CD14-positive monocyte (primary cell): ENCODE measurements around the gene RAB11FIP3. TPM values are rescaled to one million over a fixed set of nuclear protein-coding genes. Genes with fewer than 3 reads are reported as not detected.

ENCODE experiments used
- DNase-seq, 3 donors: peaks; one replicate each; pipeline ENCODE4 v3.0.0-alpha.2; 2011 to 2022
- H2AFZ ChIP-seq: 2 replicates; pipeline ENCODE4 v1.6.0; 2012; ENCODE audit warnings: mild to moderate bottlenecking, low read depth, low read length, inconsistent platforms; ENCODE audit not compliant: insufficient read depth, poor library complexity, severe bottlenecking
- H3K27ac ChIP-seq, 2 donors: 1 replicate in 1 of 2; 2 replicates in 1 of 2; pipeline ENCODE4 v1.5.1; 2012 to 2013; ENCODE audit warnings: low read length in 2 of 2, control low read depth in 1 of 2, inconsistent platforms in 1 of 2, low read depth in 1 of 2, mild to moderate bottlenecking in 1 of 2
- H3K27me3 ChIP-seq, 2 donors: one replicate each; pipeline versions ENCODE4 v1.6.0 to v1.6.1; 2011 to 2013; ENCODE audit warnings: low read length in 2 of 2; ENCODE audit not compliant: control insufficient read depth in 2 of 2, insufficient read depth in 2 of 2
- H3K36me3 ChIP-seq, 2 donors: replicated peaks in 1 of 2; 1 replicate in 1 of 2; 2 replicates in 1 of 2; pipeline versions ENCODE4 v1.5.1 to v1.6.1; 2012 to 2013; ENCODE audit warnings: low read length in 2 of 2, control low read depth in 1 of 2, inconsistent platforms in 1 of 2, mild to moderate bottlenecking in 1 of 2; ENCODE audit not compliant: insufficient read depth in 2 of 2, control insufficient read depth in 1 of 2
- H3K4me1 ChIP-seq, 2 donors: 1 replicate in 1 of 2; 2 replicates in 1 of 2; pipeline versions ENCODE4 v1.5.1 to v1.6.1; 2012 to 2013; ENCODE audit warnings: low read length in 2 of 2, control low read depth in 1 of 2, inconsistent platforms in 1 of 2, mild to moderate bottlenecking in 1 of 2, moderate library complexity in 1 of 2; ENCODE audit not compliant: insufficient read depth in 2 of 2, control insufficient read depth in 1 of 2
- H3K4me2 ChIP-seq: replicated peaks from 2 replicates; pipeline ENCODE3; 2012; ENCODE audit warnings: low read length, moderate library complexity, mild to moderate bottlenecking; ENCODE audit not compliant: poor library complexity, severe bottlenecking; ENCODE audit errors: extremely low read depth
- H3K4me3 ChIP-seq, 3 experiments: fragments of 200-600 bp in 1 of 3; sonication (generic) in 1 of 3; replicated peaks in 1 of 3; 1 replicate in 2 of 3; 2 replicates in 1 of 3; pipeline ENCODE4 v1.5.1; 2011 to 2013; ENCODE audit warnings: low read length in 3 of 3, mild to moderate bottlenecking in 3 of 3, control low read depth in 2 of 3, low read depth in 2 of 3, inconsistent platforms in 1 of 3, moderate library complexity in 1 of 3
- H3K79me2 ChIP-seq: 2 replicates; pipeline ENCODE4 v1.6.0; 2012; ENCODE audit warnings: mild to moderate bottlenecking, control low read depth, inconsistent platforms, low read length, moderate library complexity; ENCODE audit not compliant: insufficient read depth
- H3K9ac ChIP-seq: 2 replicates; pipeline ENCODE4 v1.6.0; 2017; ENCODE audit warnings: low read length, mild to moderate bottlenecking; ENCODE audit not compliant: insufficient read depth, poor library complexity, severe bottlenecking
- H3K9me3 ChIP-seq, 2 donors: replicated peaks in 1 of 2; 1 replicate in 1 of 2; 2 replicates in 1 of 2; pipeline versions ENCODE4 v1.5.1 to v1.6.1; 2012 to 2013; ENCODE audit warnings: low read length in 2 of 2, control low read depth in 1 of 2; ENCODE audit not compliant: control insufficient read depth in 1 of 2, insufficient read depth in 1 of 2
- H4K20me1 ChIP-seq: 2 replicates; pipeline ENCODE4 v1.6.0; 2012; ENCODE audit warnings: mild to moderate bottlenecking, low read length, control low read depth, moderate library complexity; ENCODE audit not compliant: insufficient read depth
- H3K27ac Mint-ChIP-seq, 7 donors: one replicate each; pipeline ENCODE4 v1.8.0; 2020; ENCODE audit warnings: mild to moderate bottlenecking in 7 of 7, mixed read lengths in 7 of 7, moderate library complexity in 6 of 7, inconsistent platforms in 2 of 7
- H3K27me3 Mint-ChIP-seq, 3 donors: one replicate each; pipeline ENCODE4 v1.8.0; 2021 to 2022; ENCODE audit warnings: low read depth in 3 of 3, mild to moderate bottlenecking in 3 of 3, mixed read lengths in 3 of 3, moderate library complexity in 3 of 3, inconsistent platforms in 1 of 3
- H3K36me3 Mint-ChIP-seq, 2 donors: one replicate each; pipeline ENCODE4 v1.8.0; 2020; ENCODE audit warnings: mixed read lengths in 2 of 2, inconsistent platforms in 1 of 2, mild to moderate bottlenecking in 1 of 2
- H3K4me1 Mint-ChIP-seq: one replicate; pipeline ENCODE4 v1.8.0; 2020; ENCODE audit warnings: mild to moderate bottlenecking, mixed read lengths
- H3K4me3 Mint-ChIP-seq, 2 donors: one replicate each; pipeline ENCODE4 v1.8.0; 2020; ENCODE audit warnings: mild to moderate bottlenecking in 2 of 2, mixed read lengths in 2 of 2, moderate library complexity in 1 of 2
- H3K9me3 Mint-ChIP-seq, 7 donors: one replicate each; pipeline ENCODE4 v1.8.0; 2020 to 2022; ENCODE audit warnings: mixed read lengths in 7 of 7, mild to moderate bottlenecking in 6 of 7, moderate library complexity in 6 of 7, inconsistent platforms in 2 of 7
- WGBS: methylation state at CpG from one replicate; pipeline ENCODE4 v1.1.5; 2013; ENCODE audit warnings: missing lambda C conversion rate; ENCODE audit not compliant: insufficient coverage; 5-methylcytosine and 5-hydroxymethylcytosine counted together
- intact Hi-C, 2 donors: fragments of 100-400 bp; cut with micrococcal nuclease; formaldehyde crosslinking; loops; one replicate each; pipeline versions ENCODE4 v1.15.0 to v1.15.1; 2023
- polyA plus RNA-seq, 3 donors: library from polyadenylated mRNA; depleted of rRNA in 1 of 3; unstranded in 2 of 3; stranded (reverse) in 1 of 3; fragments of 300-500 nt in 2 of 3; fragments of >200 nt in 1 of 3; fragmentation: Illumina TruSeq in 2 of 3; gene quantifications; 1 replicate in 2 of 3; 2 replicates in 1 of 3; pipeline ENCODE4 v1.2.3, GENCODE V29; 2012 to 2021
- TF ChIP-seq, protein P1 (sequence below): fragments of 200-600 bp; IDR thresholded peaks from one replicate; pipeline ENCODE4 v1.8.0; 2022; ENCODE audit warnings: antibody characterized with exemption, mild to moderate bottlenecking

Gene RAB11FIP3
- polyA plus RNA-seq, 3 donors, result 0.37 to 7.5 (median 0.49) TPM

DNA sequence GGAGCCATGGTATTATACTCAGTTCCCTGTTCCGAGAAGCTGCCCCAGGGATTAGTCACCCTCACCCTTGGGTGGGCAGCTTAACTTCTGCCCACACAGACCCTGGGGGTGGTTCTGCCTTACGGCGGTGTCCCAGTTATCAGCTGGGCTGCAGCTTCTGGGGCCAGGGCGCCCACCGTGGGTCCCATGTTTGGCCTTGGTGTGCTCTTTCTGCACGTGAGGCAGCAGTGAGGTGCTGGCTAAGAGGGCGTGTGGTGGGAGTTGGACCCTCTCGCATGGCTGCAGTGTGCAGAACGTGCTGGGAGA lies 46.7 kb downstream of the RAB11FIP3 start:
- intact Hi-C loops, result no loop called here
- H3K27ac Mint-ChIP-seq, result no peak overlapping the region
- H3K4me1 ChIP-seq, result peaks cover 1 to 3% of the 10 kb centered on the region in 2 donors
- DNase-seq, result no peak
- no peak overlapping the region for H3K9ac ChIP-seq
- no peaks in the 10 kb centered on the region for H3K27me3 Mint-ChIP-seq
- no peak overlapping the region for H3K27ac ChIP-seq
- no peaks in the 10 kb centered on the region for H3K79me2 ChIP-seq
- peaks cover 7% of the 10 kb centered on the region for H3K4me1 Mint-ChIP-seq
- H3K4me2 ChIP-seq, result no peak overlapping the region
- TF ChIP-seq, protein P1, sequence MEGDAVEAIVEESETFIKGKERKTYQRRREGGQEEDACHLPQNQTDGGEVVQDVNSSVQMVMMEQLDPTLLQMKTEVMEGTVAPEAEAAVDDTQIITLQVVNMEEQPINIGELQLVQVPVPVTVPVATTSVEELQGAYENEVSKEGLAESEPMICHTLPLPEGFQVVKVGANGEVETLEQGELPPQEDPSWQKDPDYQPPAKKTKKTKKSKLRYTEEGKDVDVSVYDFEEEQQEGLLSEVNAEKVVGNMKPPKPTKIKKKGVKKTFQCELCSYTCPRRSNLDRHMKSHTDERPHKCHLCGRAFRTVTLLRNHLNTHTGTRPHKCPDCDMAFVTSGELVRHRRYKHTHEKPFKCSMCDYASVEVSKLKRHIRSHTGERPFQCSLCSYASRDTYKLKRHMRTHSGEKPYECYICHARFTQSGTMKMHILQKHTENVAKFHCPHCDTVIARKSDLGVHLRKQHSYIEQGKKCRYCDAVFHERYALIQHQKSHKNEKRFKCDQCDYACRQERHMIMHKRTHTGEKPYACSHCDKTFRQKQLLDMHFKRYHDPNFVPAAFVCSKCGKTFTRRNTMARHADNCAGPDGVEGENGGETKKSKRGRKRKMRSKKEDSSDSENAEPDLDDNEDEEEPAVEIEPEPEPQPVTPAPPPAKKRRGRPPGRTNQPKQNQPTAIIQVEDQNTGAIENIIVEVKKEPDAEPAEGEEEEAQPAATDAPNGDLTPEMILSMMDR, result no peak
- no peak overlapping the region for H3K4me3 Mint-ChIP-seq
- no peaks in the 10 kb centered on the region for H3K27me3 ChIP-seq
- no peaks in the 10 kb centered on the region for H3K9me3 ChIP-seq
- H3K36me3 ChIP-seq, result peaks cover 0 to 8% of the 10 kb centered on the region in 2 donors
- no peak overlapping the region for H2AFZ ChIP-seq
- WGBS, result 93% methylated on average over 9 of the region's 9 CpGs
- H4K20me1 ChIP-seq, result no peaks in the 10 kb centered on the region
- no peak overlapping the region for H3K4me3 ChIP-seq
- no peaks in the 10 kb centered on the region for H3K9me3 Mint-ChIP-seq
- H3K36me3 Mint-ChIP-seq, result peaks cover 6 to 16% of the 10 kb centered on the region in 2 donors

DNA sequence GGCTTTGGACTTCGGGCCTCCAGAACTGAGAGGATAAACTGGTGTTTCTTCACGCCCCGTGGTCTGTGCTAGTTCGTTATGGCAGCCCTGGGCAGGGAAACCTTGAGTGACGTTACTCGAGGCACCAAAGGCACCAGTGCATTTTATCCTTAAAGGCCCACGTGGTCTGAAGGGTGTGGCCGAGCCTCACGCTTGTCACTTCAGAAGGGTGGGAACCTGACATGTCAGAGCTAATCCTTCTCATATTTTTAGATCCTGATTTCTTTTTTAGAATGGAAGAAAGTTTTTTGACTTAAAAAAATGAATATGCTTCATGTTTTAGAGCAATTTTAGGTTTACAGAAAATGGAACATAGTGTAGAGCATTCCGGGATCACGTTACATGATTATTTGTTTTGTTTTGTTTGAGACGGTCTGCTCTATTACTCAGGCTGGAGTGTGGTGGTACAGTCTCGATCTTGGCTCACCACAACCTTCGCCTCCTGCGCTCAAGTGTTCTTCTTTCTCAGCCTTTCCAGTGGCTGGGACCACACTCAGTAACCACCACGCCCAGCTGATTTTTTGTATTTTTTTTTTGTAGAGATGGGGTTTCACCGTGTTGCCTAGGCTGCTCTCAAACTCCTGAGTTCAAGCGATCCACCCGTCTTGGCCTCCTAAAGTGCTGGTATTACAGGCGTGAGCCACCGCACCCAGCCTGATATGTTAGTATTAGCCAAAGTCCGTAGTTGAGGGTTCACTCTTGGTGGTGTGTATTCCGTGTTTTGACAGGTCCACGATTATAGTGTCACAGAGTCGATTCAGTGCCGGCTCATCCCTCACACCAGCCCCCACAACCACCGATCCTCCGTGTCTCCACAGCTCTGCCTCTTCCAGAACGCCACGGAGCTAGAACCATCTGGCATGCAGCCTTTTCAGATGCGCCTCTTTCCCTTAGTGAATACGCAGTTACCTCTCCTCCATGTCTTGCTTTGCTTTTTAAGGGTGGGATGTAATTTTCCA lies 47.9 kb downstream of the RAB11FIP3 start:
- no peak overlapping the region for H3K27ac ChIP-seq
- TF ChIP-seq, protein P1, result no peak
- H3K27ac Mint-ChIP-seq, result no peak overlapping the region
- no peaks in the 10 kb centered on the region for H3K9me3 ChIP-seq
- peaks cover 0 to 8% of the 10 kb centered on the region in 2 donors for H3K36me3 ChIP-seq
- no peaks in the 10 kb centered on the region for H3K79me2 ChIP-seq
- 97% methylated on average over 22 of the region's 32 CpGs for WGBS
- H3K36me3 Mint-ChIP-seq, result peaks cover 6 to 16% of the 10 kb centered on the region in 2 donors
- H3K4me2 ChIP-seq, result no peak overlapping the region
- peaks cover 14% of the 10 kb centered on the region for H3K4me1 Mint-ChIP-seq
- no peaks in the 10 kb centered on the region for H3K27me3 Mint-ChIP-seq
- H3K9ac ChIP-seq, result no peak overlapping the region
- DNase-seq, result no peak
- peaks cover 7 to 9% of the 10 kb centered on the region in 2 donors for H3K4me1 ChIP-seq
- H3K4me3 ChIP-seq, result no peak overlapping the region
- no peaks in the 10 kb centered on the region for H3K9me3 Mint-ChIP-seq
- intact Hi-C loops, result no loop called here
- no peaks in the 10 kb centered on the region for H3K27me3 ChIP-seq
- H2AFZ ChIP-seq, result no peak overlapping the region
- H4K20me1 ChIP-seq, result no peaks in the 10 kb centered on the region
- no peak overlapping the region for H3K4me3 Mint-ChIP-seq
